Measurements from ENCODE around the gene CREG1. TPM values are rescaled to one million over a fixed set of nuclear protein-coding genes. Genes with fewer than 3 reads are reported as not detected.
"Not testable (repeated sequence)": the region's sequence is repeated elsewhere in the genome, so short reads cannot be mapped to it uniquely, and the experiment has no call there.

CREG1 gene
- total RNA-seq, 1 experiment from 2014 or later = 91.5 TPM

DNA sequence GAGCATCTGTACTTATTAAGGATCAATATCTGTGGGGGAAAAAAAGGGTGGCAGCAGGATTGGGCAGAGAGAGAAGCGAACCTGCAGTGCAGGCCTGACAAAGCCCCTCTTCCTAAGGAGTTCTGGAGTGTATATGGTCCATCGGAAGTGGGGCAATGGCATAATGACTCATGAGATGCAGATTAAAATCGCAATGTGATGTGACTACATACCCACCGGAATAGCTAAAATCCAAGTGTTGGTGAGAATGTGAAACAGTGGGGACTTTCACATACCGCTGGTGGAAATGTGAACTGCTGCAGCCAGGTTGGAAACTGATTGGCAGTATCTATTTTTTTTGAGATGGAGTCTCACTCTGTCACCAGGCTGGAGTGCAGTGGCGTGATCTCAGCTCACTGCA, 8.2 kb upstream of the CREG1 start:
- Histone ChIP-seq H3K36me3 (ENCODE audit: control insufficient read depth, insufficient read depth, low read length) (no peaks in the 10 kb centered on the region), H3K4me1 (no peaks in the 10 kb centered on the region), H3K9me3 (no peaks in the 10 kb centered on the region), H3K27me3 (replicated peaks; ENCODE audit: control insufficient read depth, insufficient read depth, low read length) (no peaks in the 10 kb centered on the region), H3K4me3 (ENCODE audit: low read depth, low read length) (no peak overlapping the region)
- BruUV-seq (replicated peaks) = no TSS peak
- Mint-ChIP-seq H3K4me3 (ENCODE audit: unreplicated experiment) (no peak overlapping the region), H3K27ac (ENCODE audit: unreplicated experiment) (no peak overlapping the region), H3K36me3 (ENCODE audit: insufficient read depth, unreplicated experiment) (no peaks in the 10 kb centered on the region), H3K9me3 (ENCODE audit: unreplicated experiment) (no peaks in the 10 kb centered on the region), H3K27me3 (ENCODE audit: insufficient read depth, unreplicated experiment) (peaks cover 3% of the 10 kb centered on the region), H3K4me1 (ENCODE audit: low read depth, unreplicated experiment) (peaks cover 8% of the 10 kb centered on the region)
- intact Hi-C loops (cut with micrococcal nuclease; ENCODE audit: unreplicated experiment) = no loop called here
- TF ChIP-seq, protein P1, sequence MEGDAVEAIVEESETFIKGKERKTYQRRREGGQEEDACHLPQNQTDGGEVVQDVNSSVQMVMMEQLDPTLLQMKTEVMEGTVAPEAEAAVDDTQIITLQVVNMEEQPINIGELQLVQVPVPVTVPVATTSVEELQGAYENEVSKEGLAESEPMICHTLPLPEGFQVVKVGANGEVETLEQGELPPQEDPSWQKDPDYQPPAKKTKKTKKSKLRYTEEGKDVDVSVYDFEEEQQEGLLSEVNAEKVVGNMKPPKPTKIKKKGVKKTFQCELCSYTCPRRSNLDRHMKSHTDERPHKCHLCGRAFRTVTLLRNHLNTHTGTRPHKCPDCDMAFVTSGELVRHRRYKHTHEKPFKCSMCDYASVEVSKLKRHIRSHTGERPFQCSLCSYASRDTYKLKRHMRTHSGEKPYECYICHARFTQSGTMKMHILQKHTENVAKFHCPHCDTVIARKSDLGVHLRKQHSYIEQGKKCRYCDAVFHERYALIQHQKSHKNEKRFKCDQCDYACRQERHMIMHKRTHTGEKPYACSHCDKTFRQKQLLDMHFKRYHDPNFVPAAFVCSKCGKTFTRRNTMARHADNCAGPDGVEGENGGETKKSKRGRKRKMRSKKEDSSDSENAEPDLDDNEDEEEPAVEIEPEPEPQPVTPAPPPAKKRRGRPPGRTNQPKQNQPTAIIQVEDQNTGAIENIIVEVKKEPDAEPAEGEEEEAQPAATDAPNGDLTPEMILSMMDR (IDR thresholded peaks at IDR 0.05; ENCODE audit: insufficient read depth in 1 of 2, low read depth in 1 of 2, low read length in 1 of 2, severe bottlenecking in 1 of 2, unreplicated experiment in 1 of 2) = no peak
- no peak for DNase-seq
- CTCF ChIA-PET = no interaction called here
- POLR2A ChIA-PET = no interaction called here

DNA sequence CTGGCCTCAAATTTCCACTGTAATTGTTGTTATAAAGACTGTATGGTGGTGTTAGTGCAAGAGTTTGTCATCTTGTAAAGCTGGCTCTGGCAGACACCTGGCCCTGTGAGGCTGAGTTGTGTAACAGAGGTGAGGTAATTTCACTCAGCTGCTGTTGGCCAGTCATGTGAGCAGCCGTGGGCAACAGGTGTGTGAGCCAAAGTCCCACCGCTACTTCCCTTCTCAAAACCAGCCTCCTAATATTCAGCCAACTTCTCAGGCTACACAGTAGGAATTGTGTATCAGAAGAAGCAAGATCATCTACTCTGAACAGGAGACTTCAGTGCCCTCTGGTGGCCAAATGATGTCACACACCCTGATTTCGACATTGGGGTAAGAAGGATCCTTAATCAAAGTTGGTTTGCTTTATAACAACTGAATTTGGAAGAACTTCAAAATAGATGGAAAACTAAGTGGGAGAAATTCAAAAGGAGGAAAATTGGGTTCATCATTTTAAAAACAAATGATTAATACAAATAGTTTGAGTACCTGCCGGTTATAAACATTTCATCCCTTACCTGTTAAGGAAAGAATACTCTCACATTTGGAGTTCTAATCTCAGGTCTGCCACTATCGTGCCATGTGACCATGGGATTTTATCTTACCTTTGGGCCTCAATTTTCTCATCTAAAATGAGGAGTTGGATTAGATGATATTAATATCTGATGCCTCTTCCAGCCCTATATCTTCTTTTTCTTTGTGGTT, 2.6 kb upstream of the CREG1 start:
- Histone ChIP-seq H3K4me3 (ENCODE audit: low read depth, low read length) (no peak overlapping the region), H3K27me3 (replicated peaks; ENCODE audit: control insufficient read depth, insufficient read depth, low read length) (no peaks in the 10 kb centered on the region), H3K36me3 (ENCODE audit: control insufficient read depth, insufficient read depth, low read length) (no peaks in the 10 kb centered on the region), H3K4me1 (no peaks in the 10 kb centered on the region; the same call in 1 of the 2 replicates), H3K9me3 (no peaks in the 10 kb centered on the region)
- Mint-ChIP-seq H3K4me3 (ENCODE audit: unreplicated experiment) (peak overlapping the region; percentile 15), H3K36me3 (ENCODE audit: insufficient read depth, unreplicated experiment) (no peaks in the 10 kb centered on the region), H3K9me3 (ENCODE audit: unreplicated experiment) (no peaks in the 10 kb centered on the region), H3K27me3 (ENCODE audit: insufficient read depth, unreplicated experiment) (peaks cover 3% of the 10 kb centered on the region), H3K27ac (ENCODE audit: unreplicated experiment) (no peak overlapping the region), H3K4me1 (ENCODE audit: low read depth, unreplicated experiment) (no peaks in the 10 kb centered on the region)
- DNase-seq = peak; percentile 77 to 78
- TF ChIP-seq, protein P1 (IDR thresholded peaks at IDR 0.05; ENCODE audit: insufficient read depth in 1 of 2, low read depth in 1 of 2, low read length in 1 of 2, severe bottlenecking in 1 of 2, unreplicated experiment in 1 of 2) = peak; percentile 83 to 87
- ChIA-PET POLR2A (no interaction called here), CTCF (interaction anchor here (0.6 to 1.3 kb wide), 3 partner anchors 9 to 18 kb away, joined by 3 to 5 read pairs (median 5); no protein-coding TSS in a partner anchor)
- BruUV-seq (replicated peaks) = no TSS peak
- intact Hi-C loops (cut with micrococcal nuclease; ENCODE audit: unreplicated experiment) = loop anchor here (1.0 kb wide), 1 partner anchor 132 kb away; no protein-coding TSS in a partner anchor

DNA sequence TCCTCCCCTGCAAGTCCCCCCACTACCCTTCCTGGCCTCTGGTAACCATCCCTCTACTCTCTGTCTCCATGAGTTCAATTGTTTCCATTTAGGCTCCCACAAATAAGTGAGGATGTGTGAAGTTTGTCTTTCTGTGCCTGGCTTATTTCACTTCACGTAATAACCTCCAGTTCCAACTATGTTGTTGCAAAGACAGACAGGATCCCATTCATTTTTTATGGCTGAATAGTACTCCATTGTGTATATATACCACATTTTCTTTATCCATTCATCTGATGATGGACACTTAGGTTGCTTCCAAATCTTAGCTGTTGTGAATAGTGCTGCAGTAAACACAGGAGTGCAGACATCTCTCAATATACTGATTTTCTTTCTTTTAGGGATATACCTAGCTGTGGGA, 1.5 kb upstream of the CREG1 start:
- H3K36me3 Mint-ChIP-seq (ENCODE audit: insufficient read depth, unreplicated experiment); H3K4me3 ChIP-seq (ENCODE audit: low read depth, low read length); intact Hi-C loops (cut with micrococcal nuclease; ENCODE audit: unreplicated experiment); H3K36me3 ChIP-seq (ENCODE audit: control insufficient read depth, insufficient read depth, low read length); H3K4me1 Mint-ChIP-seq (ENCODE audit: low read depth, unreplicated experiment); H3K9me3 Mint-ChIP-seq (ENCODE audit: unreplicated experiment); BruUV-seq (replicated peaks); H3K4me1 ChIP-seq; POLR2A ChIA-PET; DNase-seq; H3K27ac Mint-ChIP-seq (ENCODE audit: unreplicated experiment); H3K27me3 ChIP-seq (replicated peaks; ENCODE audit: control insufficient read depth, insufficient read depth, low read length); H3K27me3 Mint-ChIP-seq (ENCODE audit: insufficient read depth, unreplicated experiment); H3K9me3 ChIP-seq: not testable (repeated sequence)
- H3K4me3 Mint-ChIP-seq (ENCODE audit: unreplicated experiment) = peak overlapping the region; percentile 19
- CTCF ChIA-PET = interaction anchor here (1.3 kb wide), 1 partner anchor 15 kb away, joined by 5 read pairs; no protein-coding TSS in a partner anchor
